PC-3 (cell line): ENCODE results near the gene ASPSCR1. TPM values are rescaled to one million over a fixed set of nuclear protein-coding genes. Genes with fewer than 3 reads are reported as not detected.

Experiments
- ATAC-seq: fragments of 200-7000 bp; cut with Tn5 transposase; 2 replicates; pipeline ENCODE4 v1.9.1; 2020; ENCODE audit warnings: mild to moderate bottlenecking, moderate library complexity
- BruUV-seq: library from RNA; stranded (reverse); fragments of 400-500 nt; replicated peaks from 2 replicates; lab custom pipeline; 2021; lab: Mats Ljungman, UMichigan
- CTCF ChIA-PET: fragments of 300-600 bp; sonication (Branson Sonifier 250); formaldehyde crosslinking; loops from one replicate; lab custom pipeline; 2022; ENCODE audit warnings: antibody characterized with exemption; lab: Charles Lee
- POLR2A ChIA-PET: fragments of 300-600 bp; sonication (Branson Sonifier 250); formaldehyde crosslinking; loops from one replicate; lab custom pipeline; 2022; ENCODE audit warnings: antibody characterized with exemption; ENCODE audit not compliant: unreplicated experiment; lab: Charles Lee
- DNase-seq: peaks from one replicate; pipeline ENCODE4 v3.0.0-alpha.2; 2015
- H2AFZ ChIP-seq: fragments of 300-600 bp; sonication (generic); 2 replicates; pipeline ENCODE4 v1.6.0; 2016; ENCODE audit warnings: antibody characterized with exemption, low read length
- H3F3A ChIP-seq: fragments of 300-600 bp; sonication (generic); one replicate; pipeline ENCODE4 v1.6.0; 2017; ENCODE audit warnings: antibody characterized with exemption, low read length, control low read depth, mild to moderate bottlenecking; ENCODE audit not compliant: unreplicated experiment
- H3K27ac ChIP-seq: fragments of 300-600 bp; sonication (generic); 2 replicates; pipeline ENCODE4 v1.5.1; 2016; ENCODE audit warnings: mild to moderate bottlenecking, low read length
- H3K27me3 ChIP-seq: fragments of 300-600 bp; sonication (generic); 2 replicates; pipeline ENCODE4 v1.6.1; 2016; ENCODE audit warnings: low read length, mixed read lengths
- H3K36me3 ChIP-seq: fragments of 300-600 bp; sonication (generic); 2 replicates; pipeline ENCODE4 v1.6.1; 2016; ENCODE audit warnings: low read depth, mixed run types, low read length, mixed read lengths
- H3K4me1 ChIP-seq: fragments of 300-600 bp; sonication (generic); 2 replicates; pipeline ENCODE4 v1.5.1; 2016; ENCODE audit warnings: low read length; ENCODE audit not compliant: insufficient read depth
- H3K4me2 ChIP-seq: fragments of 300-600 bp; sonication (generic); 2 replicates; pipeline ENCODE4 v1.6.0; 2016; ENCODE audit warnings: low read length
- H3K4me3 ChIP-seq: fragments of 300-600 bp; sonication (generic); 2 replicates; pipeline ENCODE4 v1.5.1; 2016; ENCODE audit warnings: mild to moderate bottlenecking, low read length, mixed read lengths
- H3K79me2 ChIP-seq: fragments of 300-600 bp; sonication (generic); 2 replicates; pipeline ENCODE4 v1.6.1; 2017; ENCODE audit warnings: low read length, mixed read lengths
- H3K9ac ChIP-seq: fragments of 300-600 bp; sonication (generic); 2 replicates; pipeline ENCODE4 v1.6.0; 2016; ENCODE audit warnings: mild to moderate bottlenecking, low read length
- H3K9me2 ChIP-seq: fragments of 300-600 bp; sonication (generic); replicated peaks from 2 replicates; pipeline ENCODE4 v1.6.1; 2016; ENCODE audit warnings: mixed run types, low read length, mixed read lengths
- H3K9me3 ChIP-seq: fragments of 300-600 bp; sonication (generic); 2 replicates; pipeline ENCODE4 v1.6.1; 2016; ENCODE audit warnings: low read length, mixed read lengths
- H4K20me1 ChIP-seq: fragments of 300-600 bp; sonication (generic); 2 replicates; pipeline ENCODE4 v1.6.1; 2016; ENCODE audit warnings: low read length, mixed read lengths
- CTCF ChIP-seq: fragments of 300-600 bp; sonication (generic); conservative IDR thresholded peaks from 2 replicates; pipeline ENCODE4 v1.5.1; 2017; ENCODE audit warnings: antibody characterized with exemption, low read depth, mild to moderate bottlenecking, low read length
- EZH2 ChIP-seq: fragments of 300-600 bp; sonication (generic); IDR thresholded peaks from one replicate; pipeline ENCODE4 v1.6.1; 2017; ENCODE audit warnings: antibody characterized with exemption, mild to moderate bottlenecking, low read length; ENCODE audit not compliant: unreplicated experiment
- EZH2phosphoT487 ChIP-seq: fragments of 300-600 bp; sonication (generic); IDR thresholded peaks from 2 replicates; pipeline ENCODE4 v1.6.1; 2018; ENCODE audit warnings: mild to moderate bottlenecking, antibody characterized with exemption, low read length, borderline replicate concordance
- intact Hi-C: fragments of 100-400 bp; cut with micrococcal nuclease; formaldehyde crosslinking; loops from 2 replicates; pipeline ENCODE4 v1.9.0; 2023
- total RNA-seq: library from RNA; depleted of rRNA; stranded (reverse); fragments of >200 nt; gene quantifications from 2 replicates; pipeline ENCODE4 v1.2.3, GENCODE V29; 2014

The ASPSCR1 gene
- total RNA-seq, 1 experiment from 2014 or later, result 31.5 TPM

- ChIA-PET CTCF (no interaction called here), POLR2A (no interaction called here)
- no peaks in the 10 kb centered on the region for H3K9me3 ChIP-seq
- TF ChIP-seq EZH2phosphoT487 (no peak), CTCF (no peak), EZH2 (no peak)
- H3K9ac ChIP-seq, result no peak overlapping the region
- no peak overlapping the region for H2AFZ ChIP-seq
- no peak overlapping the region for H3K27ac ChIP-seq
- H3K4me1 ChIP-seq, result peaks cover 12% of the 10 kb centered on the region
- intact Hi-C loops, result no loop called here
- no peaks in the 10 kb centered on the region for H4K20me1 ChIP-seq
- no peak overlapping the region for H3K4me2 ChIP-seq
- H3K9me2 ChIP-seq, result no peaks in the 10 kb centered on the region
- peaks cover 19% of the 10 kb centered on the region for H3K79me2 ChIP-seq
- no peak overlapping the region for H3K4me3 ChIP-seq
- no peaks in the 10 kb centered on the region for H3F3A ChIP-seq
- ATAC-seq (no peak), DNase-seq (no peak)
- H3K27me3 ChIP-seq, result no peaks in the 10 kb centered on the region
- H3K36me3 ChIP-seq, result no peaks in the 10 kb centered on the region
- no TSS peak for BruUV-seq
Measured at GRCh38 chr17:81934098-81934757, 43.2 kb upstream of the ASPSCR1 start.

GRCh38 chr17:81934850-81935708 lies 42.4 kb upstream of the ASPSCR1 start:
- no peak for TF ChIP-seq EZH2
- no peak for TF ChIP-seq CTCF
- TF ChIP-seq EZH2phosphoT487, result no peak
- Histone ChIP-seq H3K4me1 (peaks cover 10% of the 10 kb centered on the region), H3F3A (no peaks in the 10 kb centered on the region), H3K79me2 (peaks cover 19% of the 10 kb centered on the region), H3K4me2 (peak overlapping the region; percentile 98; the same call in 1 of the 2 replicates), H3K27ac (no peak overlapping the region), H3K9me2 (no peaks in the 10 kb centered on the region), H3K9ac (no peak overlapping the region), H2AFZ (no peak overlapping the region), H3K9me3 (no peaks in the 10 kb centered on the region), H4K20me1 (no peaks in the 10 kb centered on the region), H3K4me3 (no peak overlapping the region), H3K27me3 (no peaks in the 10 kb centered on the region), H3K36me3 (no peaks in the 10 kb centered on the region)
- no TSS peak for BruUV-seq
- ATAC-seq (no peak), DNase-seq (no peak)
- intact Hi-C loops, result no loop called here
- ChIA-PET POLR2A (no interaction called here), CTCF (no interaction called here)

GRCh38 chr17:81935709-81936084 lies 41.7 kb upstream of the ASPSCR1 start:
- peaks cover 19% of the 10 kb centered on the region for H3K79me2 ChIP-seq
- no peak overlapping the region for H3K27ac ChIP-seq
- H4K20me1 ChIP-seq, result no peaks in the 10 kb centered on the region
- H2AFZ ChIP-seq, result no peak overlapping the region
- no peaks in the 10 kb centered on the region for H3K9me3 ChIP-seq
- H3K36me3 ChIP-seq, result no peaks in the 10 kb centered on the region
- POLR2A ChIA-PET, result no interaction called here
- intact Hi-C loops, result no loop called here
- peak overlapping the region; percentile 85 for H3K4me3 ChIP-seq
- CTCF ChIA-PET, result no interaction called here
- no peak for TF ChIP-seq EZH2phosphoT487
- TF ChIP-seq EZH2, result no peak
- no peak for TF ChIP-seq CTCF
- ATAC-seq (no peak), DNase-seq (no peak)
- H3K27me3 ChIP-seq, result no peaks in the 10 kb centered on the region
- BruUV-seq, result no TSS peak
- H3K9me2 ChIP-seq, result no peaks in the 10 kb centered on the region
- H3K4me2 ChIP-seq, result peak overlapping the region; percentile 98
- H3K4me1 ChIP-seq, result peaks cover 10% of the 10 kb centered on the region
- no peaks in the 10 kb centered on the region for H3F3A ChIP-seq
- no peak overlapping the region for H3K9ac ChIP-seq
